OCI-LY3 (cell line): ENCODE measurements around the gene SSR3.

ENCODE experiments used
- H2AFZ ChIP-seq: fragments of 200-600, 300-600 bp; shearing (Covaris generic); 2 replicates; pipeline ENCODE4 v1.6.0; 2014; ENCODE audit warnings: antibody characterized with exemption, low read depth, low read length
- H3K27ac ChIP-seq: fragments of 200-600, 300-600 bp; sonication (generic); 2 replicates; pipeline ENCODE4 v1.5.1; 2014; ENCODE audit warnings: mild to moderate bottlenecking, low read length, moderate library complexity, mixed read lengths
- H3K27me3 ChIP-seq: fragments of 200-600, 300-600 bp; sonication (generic); 2 replicates; pipeline ENCODE4 v1.6.1; 2014; ENCODE audit warnings: low read depth, low read length, mixed read lengths
- H3K36me3 ChIP-seq: fragments of 200-600, 300-600 bp; sonication (generic); replicated peaks from 2 replicates; pipeline ENCODE3; 2014; ENCODE audit warnings: low read depth, low read length, mixed read lengths
- H3K4me1 ChIP-seq: fragments of 300-600, 200-600 bp; sonication (generic); 2 replicates; pipeline ENCODE4 v1.6.1; 2014; ENCODE audit warnings: low read length, mixed read lengths
- H3K4me2 ChIP-seq: fragments of 200-600, 300-600 bp; sonication (generic); 2 replicates; pipeline ENCODE4 v1.6.1; 2014; ENCODE audit warnings: low read length, mixed read lengths
- H3K4me3 ChIP-seq: fragments of 300-600, 200-600 bp; sonication (generic); 2 replicates; pipeline ENCODE4 v1.5.1; 2014; ENCODE audit warnings: antibody characterized with exemption, mild to moderate bottlenecking, low read length, moderate library complexity
- H3K79me2 ChIP-seq: fragments of 300-600, 200-600 bp; shearing (Covaris generic); 2 replicates; pipeline ENCODE4 v1.6.1; 2014; ENCODE audit warnings: mild to moderate bottlenecking, low read length, mixed read lengths
- H3K9ac ChIP-seq: fragments of 300-600, 200-600 bp; shearing (Covaris generic); 2 replicates; pipeline ENCODE4 v1.6.0; 2014; ENCODE audit warnings: mild to moderate bottlenecking, low read length, moderate library complexity
- H3K9me3 ChIP-seq: fragments of 200-600, 300-600 bp; shearing (Covaris generic); 2 replicates; pipeline ENCODE4 v1.6.1; 2014; ENCODE audit warnings: low read length, mixed read lengths; ENCODE audit not compliant: insufficient read depth
- H4K20me1 ChIP-seq: fragments of 200-600, 300-600 bp; sonication (generic); 2 replicates; pipeline ENCODE4 v1.6.1; 2016; ENCODE audit warnings: low read length, mixed read lengths; ENCODE audit not compliant: insufficient read depth
- EZH2phosphoT487 ChIP-seq: fragments of 200-600 bp; shearing (Covaris generic); IDR thresholded peaks from 2 replicates; pipeline ENCODE4 v1.6.1; 2018; ENCODE audit warnings: antibody characterized with exemption, mixed run types, low read depth
- TF ChIP-seq, protein P1 (sequence below): fragments of 200-600, 300-600 bp; sonication (generic); IDR thresholded peaks from 2 replicates; pipeline ENCODE4 v1.5.1; 2014; ENCODE audit warnings: antibody characterized with exemption, low read length, low read depth

SSR3 gene

DNA sequence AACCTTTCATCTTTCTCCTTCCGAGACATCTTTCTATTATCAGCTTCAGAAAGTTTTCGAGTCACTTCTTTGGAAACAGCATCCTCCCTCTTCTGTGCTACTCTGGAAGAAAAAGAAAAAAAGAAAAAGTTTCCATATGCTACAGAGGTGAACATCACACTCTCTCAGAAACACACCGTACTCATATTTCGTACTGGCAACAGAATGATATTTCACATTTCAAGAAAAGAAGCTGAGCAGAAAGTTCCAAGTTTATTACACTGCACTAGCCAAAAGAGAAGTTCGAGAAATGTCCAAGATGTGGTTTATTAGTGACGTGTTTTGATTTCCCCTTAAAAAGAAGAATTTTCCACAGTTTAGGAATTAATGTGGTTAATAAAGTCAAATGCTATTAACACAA is 6.0 kb downstream of the SSR3 start:
- no peak overlapping the region for H3K4me3 ChIP-seq
- peaks cover 16% of the 10 kb centered on the region for H3K4me1 ChIP-seq

DNA sequence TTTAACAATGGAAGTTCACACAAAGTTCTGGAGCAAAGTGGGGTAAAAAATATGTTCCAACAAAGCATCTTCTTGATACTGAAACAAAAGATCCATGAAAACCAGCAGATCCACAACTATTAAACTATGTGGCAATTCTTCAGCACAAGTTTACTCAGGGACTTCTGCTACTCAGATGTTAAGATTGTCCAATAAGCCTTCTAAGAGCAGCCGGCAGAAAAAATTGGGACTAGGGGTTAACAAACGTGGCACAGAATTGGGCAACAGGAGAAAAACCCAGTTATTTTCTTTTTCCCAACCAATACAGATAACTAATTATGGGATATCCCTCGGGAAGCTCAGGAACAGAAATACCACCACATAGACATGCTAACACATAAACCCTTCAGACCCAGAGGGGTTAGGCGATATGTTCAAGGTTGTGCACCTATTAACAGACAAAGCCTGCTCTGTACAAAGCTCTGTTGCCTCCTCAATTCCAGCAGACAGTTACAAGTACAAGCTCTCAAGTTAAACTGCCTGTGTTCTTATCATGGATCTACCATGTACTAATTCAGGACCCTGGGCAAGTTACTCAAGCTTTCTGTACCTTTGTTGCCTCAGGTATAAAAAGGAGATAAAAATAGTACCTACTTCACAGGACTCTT is 6.8 kb downstream of the SSR3 start:
- peaks cover 87% of the 10 kb centered on the region for H3K79me2 ChIP-seq
- no peak overlapping the region for H3K27ac ChIP-seq
- H3K36me3 ChIP-seq, result peaks cover 97% of the 10 kb centered on the region
- H3K9me3 ChIP-seq, result no peaks in the 10 kb centered on the region
- TF ChIP-seq EZH2phosphoT487, result no peak
- TF ChIP-seq, protein P1, sequence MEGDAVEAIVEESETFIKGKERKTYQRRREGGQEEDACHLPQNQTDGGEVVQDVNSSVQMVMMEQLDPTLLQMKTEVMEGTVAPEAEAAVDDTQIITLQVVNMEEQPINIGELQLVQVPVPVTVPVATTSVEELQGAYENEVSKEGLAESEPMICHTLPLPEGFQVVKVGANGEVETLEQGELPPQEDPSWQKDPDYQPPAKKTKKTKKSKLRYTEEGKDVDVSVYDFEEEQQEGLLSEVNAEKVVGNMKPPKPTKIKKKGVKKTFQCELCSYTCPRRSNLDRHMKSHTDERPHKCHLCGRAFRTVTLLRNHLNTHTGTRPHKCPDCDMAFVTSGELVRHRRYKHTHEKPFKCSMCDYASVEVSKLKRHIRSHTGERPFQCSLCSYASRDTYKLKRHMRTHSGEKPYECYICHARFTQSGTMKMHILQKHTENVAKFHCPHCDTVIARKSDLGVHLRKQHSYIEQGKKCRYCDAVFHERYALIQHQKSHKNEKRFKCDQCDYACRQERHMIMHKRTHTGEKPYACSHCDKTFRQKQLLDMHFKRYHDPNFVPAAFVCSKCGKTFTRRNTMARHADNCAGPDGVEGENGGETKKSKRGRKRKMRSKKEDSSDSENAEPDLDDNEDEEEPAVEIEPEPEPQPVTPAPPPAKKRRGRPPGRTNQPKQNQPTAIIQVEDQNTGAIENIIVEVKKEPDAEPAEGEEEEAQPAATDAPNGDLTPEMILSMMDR, result no peak
- H3K9ac ChIP-seq, result no peak overlapping the region
- H3K4me1 ChIP-seq, result peaks cover 15% of the 10 kb centered on the region
- no peak overlapping the region for H2AFZ ChIP-seq
- peaks cover 48% of the 10 kb centered on the region for H4K20me1 ChIP-seq
- H3K4me3 ChIP-seq, result no peak overlapping the region
- H3K27me3 ChIP-seq, result no peaks in the 10 kb centered on the region
- no peak overlapping the region for H3K4me2 ChIP-seq

More for the DNA sequence above, 6.0 kb downstream of the SSR3 start:
- no peak overlapping the region for H3K9ac ChIP-seq
- no peak overlapping the region for H3K27ac ChIP-seq
- H3K9me3 ChIP-seq, result no peaks in the 10 kb centered on the region
- no peak for TF ChIP-seq EZH2phosphoT487
- TF ChIP-seq, protein P1, result no peak
- H3K27me3 ChIP-seq, result no peaks in the 10 kb centered on the region
- no peak overlapping the region for H2AFZ ChIP-seq
- H3K36me3 ChIP-seq, result peaks cover 91% of the 10 kb centered on the region
- H4K20me1 ChIP-seq, result peaks cover 43% of the 10 kb centered on the region
- peaks cover 94% of the 10 kb centered on the region for H3K79me2 ChIP-seq
- no peak overlapping the region for H3K4me2 ChIP-seq

DNA sequence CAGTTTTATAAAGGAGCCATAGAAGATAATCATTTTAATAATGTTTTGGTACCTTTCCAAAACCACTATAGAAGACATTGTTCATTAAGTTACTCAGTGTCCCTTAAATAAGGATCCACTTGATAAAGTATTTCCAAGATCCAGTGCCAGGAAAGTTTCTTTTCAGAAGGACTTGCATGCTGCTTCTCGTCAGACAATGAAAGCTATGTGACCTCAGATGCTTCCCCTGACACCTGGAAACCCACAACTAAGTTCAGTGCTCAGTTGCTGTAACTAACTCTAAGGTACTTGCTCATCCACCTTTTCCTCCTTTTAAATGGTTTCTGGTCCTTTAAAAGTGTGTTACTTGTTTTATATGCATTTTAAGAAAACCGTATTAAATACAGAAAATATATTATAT is 7.3 kb downstream of the SSR3 start:
- Histone ChIP-seq H4K20me1 (peaks cover 49% of the 10 kb centered on the region), H3K4me2 (no peak overlapping the region), H3K9ac (no peak overlapping the region), H3K27ac (no peak overlapping the region), H3K36me3 (peaks cover 96% of the 10 kb centered on the region), H2AFZ (no peak overlapping the region), H3K9me3 (no peaks in the 10 kb centered on the region), H3K27me3 (no peaks in the 10 kb centered on the region), H3K79me2 (peaks cover 81% of the 10 kb centered on the region), H3K4me3 (no peak overlapping the region), H3K4me1 (peaks cover 10% of the 10 kb centered on the region)
- TF ChIP-seq, protein P1, result no peak
- no peak for TF ChIP-seq EZH2phosphoT487

DNA sequence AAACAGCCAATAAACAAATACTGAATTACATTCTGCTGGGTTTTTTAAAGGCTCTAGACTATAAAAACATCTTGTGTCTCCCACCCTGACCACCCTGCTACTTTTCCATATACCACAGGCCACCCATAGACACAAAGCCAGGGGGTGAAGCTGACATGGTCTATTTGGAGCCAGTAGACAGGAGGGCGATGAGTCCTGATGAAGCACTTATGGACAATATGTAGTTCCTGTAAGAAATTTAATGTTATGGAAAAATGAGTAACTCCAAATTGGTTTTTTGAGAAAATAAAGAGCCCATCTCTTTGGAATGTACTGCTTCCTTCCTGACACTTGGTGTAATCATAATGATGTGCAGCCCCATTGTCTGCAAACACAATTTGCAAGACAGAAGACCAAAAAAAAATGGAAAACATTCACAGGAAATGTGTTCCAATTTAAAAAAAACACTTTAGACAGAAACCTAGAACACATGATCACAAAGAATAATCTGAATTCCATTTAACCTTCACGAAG is 11.8 kb downstream of the SSR3 start:
- Histone ChIP-seq H3K9ac (no peak overlapping the region), H3K4me1 (no peaks in the 10 kb centered on the region), H3K27me3 (no peaks in the 10 kb centered on the region), H3K9me3 (no peaks in the 10 kb centered on the region), H3K4me3 (no peak overlapping the region), H2AFZ (no peak overlapping the region), H3K27ac (no peak overlapping the region), H3K4me2 (no peak overlapping the region), H3K36me3 (peaks cover 82% of the 10 kb centered on the region), H3K79me2 (peaks cover 36% of the 10 kb centered on the region), H4K20me1 (peaks cover 30% of the 10 kb centered on the region; the same call in 1 of the 2 replicates)
- TF ChIP-seq, protein P1, result no peak
- no peak for TF ChIP-seq EZH2phosphoT487
